ENCODE results near the gene ALG6.
A peak's percentile ranks its signal among the peaks of the same experiment; 100 is the strongest.
"Not testable (repeated sequence)": the region's sequence is repeated elsewhere in the genome, so short reads cannot be mapped to it uniquely, and the experiment has no call there.

ALG6 gene

GRCh38 chr1:63325279-63325985 lies 42.0 kb upstream of the ALG6 start:
- peaks cover 38% of the 10 kb centered on the region for H3K4me1 Mint-ChIP-seq
- no peak overlapping the region for H3K4me3 Mint-ChIP-seq
- DNase-seq, result no peak
- no peak overlapping the region for H3K27ac Mint-ChIP-seq
- peaks cover 16% of the 10 kb centered on the region for H3K36me3 Mint-ChIP-seq (ENCODE audit: low read depth)
- ATAC-seq, result no peak
- peaks cover 78% of the 10 kb centered on the region for H3K27me3 Mint-ChIP-seq
- H3K9me3 Mint-ChIP-seq, result peaks cover 8% of the 10 kb centered on the region

DNA sequence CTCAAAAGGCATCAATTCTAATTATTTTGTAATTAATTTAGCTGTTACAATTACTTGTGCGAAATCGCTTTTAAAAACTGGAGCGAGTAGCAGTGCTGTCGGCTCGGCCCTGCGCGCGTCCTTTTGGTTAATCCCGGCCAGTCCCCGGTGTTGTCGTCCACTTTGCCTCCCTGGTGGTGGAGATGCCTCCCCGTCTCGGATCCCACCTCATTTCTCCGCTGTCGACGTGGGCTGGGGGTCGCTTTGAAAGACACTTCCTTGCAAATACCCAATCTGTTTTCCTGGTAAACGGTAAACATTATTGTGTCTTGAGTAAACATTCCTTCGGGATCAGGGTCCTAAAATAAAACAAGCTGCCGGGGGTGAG lies 41.3 kb upstream of the ALG6 start:
- DNase-seq (no peak), ATAC-seq (no peak)
- Mint-ChIP-seq H3K27me3 (peaks cover 78% of the 10 kb centered on the region), H3K36me3 (ENCODE audit: low read depth) (peaks cover 19% of the 10 kb centered on the region), H3K27ac (no peak overlapping the region), H3K4me1 (peaks cover 36% of the 10 kb centered on the region), H3K4me3 (no peak overlapping the region), H3K9me3 (peaks cover 14% of the 10 kb centered on the region)

DNA sequence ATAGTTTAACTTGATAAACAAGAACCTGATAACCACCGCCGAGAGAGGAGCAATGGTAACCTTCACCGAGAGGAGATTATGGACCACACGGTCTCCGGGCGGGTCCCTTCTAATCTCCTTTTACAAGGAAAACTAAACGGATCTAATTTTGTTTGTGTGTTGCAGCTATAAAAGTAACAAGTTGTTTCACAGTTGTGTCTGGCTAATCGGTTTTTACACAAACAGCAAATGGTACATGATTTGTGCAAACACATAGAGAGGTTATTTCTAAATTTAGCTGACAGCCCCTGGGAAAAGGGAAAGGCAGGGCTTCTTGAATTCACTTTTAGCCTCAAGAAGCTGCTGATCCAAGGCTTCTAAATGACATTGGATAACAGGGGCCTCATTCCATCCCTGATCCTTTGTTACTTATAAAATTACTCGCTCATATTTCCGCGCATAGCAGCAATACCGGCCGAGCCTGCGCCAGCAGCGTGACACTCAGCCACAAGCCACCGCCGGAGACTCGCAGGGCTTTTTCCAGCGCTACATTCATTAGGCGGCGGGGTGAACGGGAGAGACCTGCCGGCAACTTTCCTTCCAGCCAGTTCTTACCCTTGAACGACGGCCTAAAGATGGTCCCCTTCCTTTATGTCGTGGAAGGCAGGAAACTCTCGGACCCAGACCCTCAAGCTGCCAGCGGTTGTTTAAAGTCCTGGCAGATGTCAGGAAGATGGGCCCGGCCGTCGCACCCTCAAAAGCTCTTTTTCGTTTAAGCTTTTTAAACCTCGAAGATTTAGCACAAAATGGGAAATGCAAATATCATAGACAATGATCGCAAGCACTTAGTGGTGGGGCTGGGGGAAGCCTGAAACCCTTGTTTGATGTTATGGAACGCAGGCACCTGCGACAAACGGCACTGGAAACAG lies 40.7 kb upstream of the ALG6 start:
- ATAC-seq (no peak), DNase-seq (no peak)
- Mint-ChIP-seq H3K27ac (peak overlapping the region; percentile 31), H3K36me3 (ENCODE audit: low read depth) (peaks cover 16% of the 10 kb centered on the region), H3K9me3 (peaks cover 12% of the 10 kb centered on the region), H3K27me3 (peaks cover 76% of the 10 kb centered on the region), H3K4me1 (peaks cover 29% of the 10 kb centered on the region), H3K4me3 (no peak overlapping the region)

GRCh38 chr1:63327417-63328054 lies 39.9 kb upstream of the ALG6 start:
- DNase-seq (peak; percentile 63), ATAC-seq (peak; percentile 34)
- peaks cover 79% of the 10 kb centered on the region for H3K27me3 Mint-ChIP-seq
- H3K4me1 Mint-ChIP-seq, result peaks cover 25% of the 10 kb centered on the region
- H3K27ac Mint-ChIP-seq, result peak overlapping the region; percentile 31
- H3K4me3 Mint-ChIP-seq, result no peak overlapping the region
- H3K9me3 Mint-ChIP-seq, result peaks cover 12% of the 10 kb centered on the region
- H3K36me3 Mint-ChIP-seq (ENCODE audit: low read depth), result peaks cover 16% of the 10 kb centered on the region

DNA sequence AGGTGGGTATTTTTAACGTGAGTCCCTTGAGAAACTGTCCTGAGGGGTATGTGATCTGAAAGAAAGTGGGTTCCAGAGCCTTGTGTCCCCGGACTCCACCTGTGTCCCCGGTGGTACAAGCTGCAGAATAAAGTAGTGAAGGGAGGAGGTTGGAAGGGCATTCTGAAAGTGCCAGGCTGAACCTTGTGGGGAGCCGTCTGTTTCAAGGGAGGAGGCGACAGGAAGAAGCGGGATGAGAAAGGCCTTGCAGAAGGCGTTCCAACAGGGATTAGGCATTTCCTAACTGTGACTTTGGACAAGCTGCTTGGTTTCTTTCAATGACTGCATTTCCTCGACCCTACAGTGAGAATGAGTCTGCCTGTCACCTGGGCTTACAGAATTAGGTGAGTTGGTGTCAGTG lies 39.3 kb upstream of the ALG6 start:
- Mint-ChIP-seq H3K36me3 (ENCODE audit: low read depth) (peaks cover 16% of the 10 kb centered on the region), H3K4me1 (peaks cover 25% of the 10 kb centered on the region), H3K9me3 (peaks cover 12% of the 10 kb centered on the region), H3K27me3 (peaks cover 84% of the 10 kb centered on the region), H3K27ac (peak overlapping the region; percentile 6), H3K4me3 (no peak overlapping the region)
- DNase-seq, result no peak
- ATAC-seq, result no peak

- H3K27ac Mint-ChIP-seq, result no peak overlapping the region
- DNase-seq (no peak), ATAC-seq (no peak)
- H3K27me3 Mint-ChIP-seq, result peaks cover 84% of the 10 kb centered on the region
- peaks cover 16% of the 10 kb centered on the region for H3K36me3 Mint-ChIP-seq (ENCODE audit: low read depth)
- peaks cover 12% of the 10 kb centered on the region for H3K9me3 Mint-ChIP-seq
- peaks cover 22% of the 10 kb centered on the region for H3K4me1 Mint-ChIP-seq
- no peak overlapping the region for H3K4me3 Mint-ChIP-seq
Observed at GRCh38 chr1:63328781-63329180, 38.6 kb upstream of the ALG6 start.

- H3K27ac Mint-ChIP-seq, result no peak overlapping the region
- DNase-seq, result no peak
- peaks cover 84% of the 10 kb centered on the region for H3K27me3 Mint-ChIP-seq
- peaks cover 12% of the 10 kb centered on the region for H3K9me3 Mint-ChIP-seq
- peaks cover 20% of the 10 kb centered on the region for H3K4me1 Mint-ChIP-seq
- ATAC-seq, result no peak
- H3K4me3 Mint-ChIP-seq, result no peak overlapping the region
- peaks cover 16% of the 10 kb centered on the region for H3K36me3 Mint-ChIP-seq (ENCODE audit: low read depth)
Observed at GRCh38 chr1:63329621-63330330, 37.7 kb upstream of the ALG6 start.

GRCh38 chr1:63330331-63330916 lies 37.0 kb upstream of the ALG6 start:
- H3K36me3 Mint-ChIP-seq (ENCODE audit: low read depth), result peaks cover 16% of the 10 kb centered on the region
- no peak overlapping the region for H3K27ac Mint-ChIP-seq
- DNase-seq (no peak), ATAC-seq (no peak)
- no peak overlapping the region for H3K4me3 Mint-ChIP-seq
- peaks cover 18% of the 10 kb centered on the region for H3K4me1 Mint-ChIP-seq
- peaks cover 12% of the 10 kb centered on the region for H3K9me3 Mint-ChIP-seq
- H3K27me3 Mint-ChIP-seq, result peaks cover 84% of the 10 kb centered on the region

DNA sequence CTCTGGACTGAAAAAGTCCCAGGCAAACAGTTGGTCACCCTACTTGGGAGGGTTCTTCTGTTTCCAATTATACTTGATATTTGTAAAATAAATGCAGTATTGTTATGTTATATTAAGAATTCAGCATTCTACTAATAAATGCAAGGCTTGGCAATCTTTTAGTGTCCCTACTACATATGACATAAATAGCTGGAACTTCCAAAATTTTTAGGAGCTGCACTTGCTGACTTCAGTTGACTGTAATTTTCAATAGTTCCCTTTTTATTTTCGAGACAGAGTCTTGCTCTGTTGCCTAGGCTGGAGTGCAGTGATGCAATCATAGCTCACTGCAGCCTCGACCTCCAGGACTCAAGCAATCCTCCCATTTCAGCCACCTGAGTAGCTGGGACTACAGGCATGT lies 25.0 kb upstream of the ALG6 start:
- Mint-ChIP-seq H3K4me3 (no peak overlapping the region), H3K27ac (no peak overlapping the region), H3K36me3 (ENCODE audit: low read depth) (no peaks in the 10 kb centered on the region), H3K27me3 (peaks cover 12% of the 10 kb centered on the region), H3K9me3 (no peaks in the 10 kb centered on the region), H3K4me1 (no peaks in the 10 kb centered on the region)
- no peak for ATAC-seq
- no peak for DNase-seq

GRCh38 chr1:63343922-63344321 lies 23.5 kb upstream of the ALG6 start:
- no peaks in the 10 kb centered on the region for H3K4me1 Mint-ChIP-seq
- H3K4me3 Mint-ChIP-seq, result no peak overlapping the region
- no peak for DNase-seq
- H3K9me3 Mint-ChIP-seq, result no peaks in the 10 kb centered on the region
- no peak for ATAC-seq
- H3K27me3 Mint-ChIP-seq, result peaks cover 12% of the 10 kb centered on the region
- no peak overlapping the region for H3K27ac Mint-ChIP-seq
- no peaks in the 10 kb centered on the region for H3K36me3 Mint-ChIP-seq (ENCODE audit: low read depth)

- no peaks in the 10 kb centered on the region for H3K9me3 Mint-ChIP-seq
- H3K27me3 Mint-ChIP-seq, result peaks cover 31% of the 10 kb centered on the region
- no peaks in the 10 kb centered on the region for H3K4me1 Mint-ChIP-seq
- no peak for ATAC-seq
- H3K4me3 Mint-ChIP-seq, result no peak overlapping the region
- H3K36me3 Mint-ChIP-seq (ENCODE audit: low read depth), result no peaks in the 10 kb centered on the region
- no peak for DNase-seq
- no peak overlapping the region for H3K27ac Mint-ChIP-seq
Observed at GRCh38 chr1:63350320-63350719, 17.1 kb upstream of the ALG6 start.

GRCh38 chr1:63352736-63353135 lies 14.7 kb upstream of the ALG6 start:
- Mint-ChIP-seq H3K36me3 (ENCODE audit: low read depth) (no peaks in the 10 kb centered on the region), H3K27me3 (peaks cover 36% of the 10 kb centered on the region), H3K4me1 (no peaks in the 10 kb centered on the region), H3K9me3 (no peaks in the 10 kb centered on the region), H3K4me3 (no peak overlapping the region), H3K27ac (no peak overlapping the region)
- no peak for ATAC-seq
- DNase-seq, result no peak

GRCh38 chr1:63356234-63356633 lies 11.2 kb upstream of the ALG6 start:
- not testable (repeated sequence) for H3K27ac Mint-ChIP-seq; DNase-seq; H3K4me1 Mint-ChIP-seq; H3K36me3 Mint-ChIP-seq (ENCODE audit: low read depth); ATAC-seq; H3K4me3 Mint-ChIP-seq; H3K9me3 Mint-ChIP-seq
- peaks cover 43% of the 10 kb centered on the region for H3K27me3 Mint-ChIP-seq

- no peaks in the 10 kb centered on the region for H3K4me1 Mint-ChIP-seq
- H3K4me3 Mint-ChIP-seq, result no peak overlapping the region
- H3K27ac Mint-ChIP-seq, result no peak overlapping the region
- no peaks in the 10 kb centered on the region for H3K36me3 Mint-ChIP-seq (ENCODE audit: low read depth)
- ATAC-seq, result no peak
- H3K9me3 Mint-ChIP-seq, result no peaks in the 10 kb centered on the region
- peaks cover 18% of the 10 kb centered on the region for H3K27me3 Mint-ChIP-seq
- DNase-seq, result no peak
Observed at GRCh38 chr1:63359561-63359960, 7.9 kb upstream of the ALG6 start.
